Astrocyte (in vitro differentiated cells and primary cell): Measurements from ENCODE around the gene SPR. TPM values are rescaled to one million over a fixed set of nuclear protein-coding genes. Genes with fewer than 3 reads are reported as not detected.

Experiments used
- total RNA-seq: library from RNA; stranded (reverse); gene quantifications from 2 replicates; pipeline ENCODE4 v1.2.1, GENCODE V29; 2021

SPR gene
- total RNA-seq, 1 donor from 2014 or later: 23.6 TPM

Other genes starting within 250 kb of the SPR start
- gene EXOC6B, start 61.4 kb upstream of the SPR start, total RNA-seq: 26.2 and 31.8 TPM in 2 replicates
- gene EMX1, start 30.1 kb downstream of the SPR start, total RNA-seq: 0.48 TPM in 1 of 2 replicates, not detected in the other
- gene SFXN5, start 184.3 kb downstream of the SPR start, total RNA-seq: 14.9 and 15.9 TPM in 2 replicates
- gene RAB11FIP5, start 225.5 kb downstream of the SPR start, total RNA-seq: 56.0 and 70.5 TPM in 2 replicates